ENCODE measurements around the gene WNT9A. TPM values are rescaled to one million over a fixed set of nuclear protein-coding genes. Genes with fewer than 3 reads are reported as not detected.
"Not testable (repeated sequence)": the region's sequence is repeated elsewhere in the genome, so short reads cannot be mapped to it uniquely, and the experiment has no call there.

Gene WNT9A
- total RNA-seq, 4 donors from 2014 or later = 0.72 to 2.5 (median 1.2) TPM

GRCh38 chr1:227885135-227885647, 62.5 kb downstream of the WNT9A start:
- TF ChIP-seq CTCF (IDR thresholded peaks at IDR 0.05) (no peak), POLR2A (IDR thresholded peaks at IDR 0.05) (no peak)
- intact Hi-C loops (cut with DNase I; ENCODE audit: low total_unique reads) = no loop called here
- WGBS, 2 donors = 49 to 51% methylated on average over 7 to 8 of the region's 8 CpGs
- no peak overlapping the region for H3K4me3 ChIP-seq (ENCODE audit: low read depth, poor library complexity, severe bottlenecking)
- DNase-seq (ENCODE audit: low spot score in 2 of 2) = peak; percentile 13 to 83

- DNase-seq (ENCODE audit: low spot score in 2 of 2) = peak; percentile 11 to 79
- 92 to 96% methylated on average over 9 to 13 of the region's 15 CpGs for WGBS, 2 donors
- no peak for TF ChIP-seq CTCF (IDR thresholded peaks at IDR 0.05)
- no peak for TF ChIP-seq POLR2A (IDR thresholded peaks at IDR 0.05)
- intact Hi-C loops (cut with DNase I; ENCODE audit: low total_unique reads) = no loop called here
- H3K4me3 ChIP-seq (ENCODE audit: low read depth, poor library complexity, severe bottlenecking) = no peak overlapping the region
Observed at GRCh38 chr1:227884370-227885134, 63.2 kb downstream of the WNT9A start.

GRCh38 chr1:227883641-227884301, 64.0 kb downstream of the WNT9A start:
- 91 to 93% methylated on average over 13 to 15 of the region's 15 CpGs for WGBS, 2 donors
- no peak for TF ChIP-seq POLR2A (IDR thresholded peaks at IDR 0.05)
- TF ChIP-seq CTCF (IDR thresholded peaks at IDR 0.05) = no peak
- H3K4me3 ChIP-seq (ENCODE audit: low read depth, poor library complexity, severe bottlenecking) = no peak overlapping the region
- peak in 1 of 2 donors; percentile 10 for DNase-seq (ENCODE audit: low spot score in 2 of 2)
- intact Hi-C loops (cut with DNase I; ENCODE audit: low total_unique reads) = no loop called here

GRCh38 chr1:227883073-227883520, 64.6 kb downstream of the WNT9A start:
- WGBS, 2 donors = 89 to 92% methylated on average over 9 of the region's 9 CpGs
- DNase-seq (ENCODE audit: low spot score in 2 of 2) = peak in 1 of 2 donors; percentile 9
- no peak overlapping the region for H3K4me3 ChIP-seq (ENCODE audit: low read depth, poor library complexity, severe bottlenecking)
- TF ChIP-seq POLR2A (IDR thresholded peaks at IDR 0.05) = no peak
- intact Hi-C loops (cut with DNase I; ENCODE audit: low total_unique reads) = no loop called here

- no peak overlapping the region for H3K4me3 ChIP-seq (ENCODE audit: low read depth, poor library complexity, severe bottlenecking)
- peak in 1 of 2 donors; percentile 80 for DNase-seq (ENCODE audit: low spot score in 2 of 2)
- intact Hi-C loops (cut with DNase I; ENCODE audit: low total_unique reads) = no loop called here
- 35 to 53% methylated on average over 4 of the region's 4 CpGs for WGBS, 2 donors
- TF ChIP-seq CTCF (IDR thresholded peaks at IDR 0.05) = no peak
- no peak for TF ChIP-seq POLR2A (IDR thresholded peaks at IDR 0.05)
Observed at GRCh38 chr1:227880342-227880924, 67.3 kb downstream of the WNT9A start.

GRCh38 chr1:227877810-227878209, 69.9 kb downstream of the WNT9A start:
- DNase-seq (ENCODE audit: low spot score in 2 of 2); intact Hi-C loops (cut with DNase I; ENCODE audit: low total_unique reads); H3K4me3 ChIP-seq (ENCODE audit: low read depth, poor library complexity, severe bottlenecking): not testable (repeated sequence)
- 87 to 97% methylated on average over 3 of the region's 3 CpGs for WGBS, 2 donors

GRCh38 chr1:227871892-227872291, 75.8 kb downstream of the WNT9A start:
- intact Hi-C loops (cut with DNase I; ENCODE audit: low total_unique reads); H3K4me3 ChIP-seq (ENCODE audit: low read depth, poor library complexity, severe bottlenecking); DNase-seq (ENCODE audit: low spot score in 2 of 2): not testable (repeated sequence)
- WGBS, 2 donors = 83 to 91% methylated on average over 5 of the region's 5 CpGs

Measured in lower leg skin (tissue), 4 donors.